Coronary artery (tissue), 2 donors: ENCODE measurements around the gene YLPM1.

Source experiments
- DNase-seq: peaks from one replicate; pipeline ENCODE4 v3.0.0-alpha.2; 2017; ENCODE audit warnings: low spot score
- H3K27ac ChIP-seq, 2 donors: fragments of 200-600 bp; sonication (generic); one replicate each; pipeline ENCODE4 v1.5.1; 2016 to 2019
- H3K4me3 ChIP-seq: fragments of 200-600 bp; sonication (generic); 2 replicates; pipeline ENCODE4 v1.5.1; 2016; ENCODE audit warnings: mild to moderate bottlenecking, moderate library complexity
- CTCF ChIP-seq: fragments of 200-600 bp; sonication (generic); IDR thresholded peaks from one replicate; pipeline ENCODE4 v1.5.1; 2019; ENCODE audit warnings: antibody characterized with exemption

The YLPM1 gene

DNA sequence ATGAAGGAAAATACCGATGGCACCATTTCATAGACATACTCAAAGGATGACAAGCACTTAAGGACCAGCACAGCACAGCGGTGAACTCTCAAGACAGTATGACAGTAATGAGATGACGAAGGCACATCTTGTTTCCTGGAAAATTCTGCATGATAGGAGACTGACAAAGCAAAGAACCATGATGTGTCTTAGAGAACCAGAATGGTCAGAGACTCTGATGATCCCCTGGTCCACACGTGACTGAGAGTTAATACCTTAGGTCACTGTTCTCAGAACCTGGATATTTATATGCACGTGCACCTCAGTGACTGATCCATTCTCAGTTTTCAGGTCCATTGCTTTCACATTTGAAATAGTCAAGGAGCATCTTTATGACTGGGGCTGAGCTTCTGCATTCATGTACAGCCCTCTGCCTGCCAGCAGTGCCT is 77.5 kb downstream of the YLPM1 start:
- Histone ChIP-seq H3K27ac (no peak overlapping the region), H3K4me3 (no peak overlapping the region)
- DNase-seq = no peak
- no peak for TF ChIP-seq CTCF

- no peak overlapping the region for H3K27ac ChIP-seq
Observed at GRCh38 chr14:74841230-74842207, 78.4 kb downstream of the YLPM1 start.

GRCh38 chr14:74843653-74844052 is 80.5 kb downstream of the YLPM1 start:
- no peak for TF ChIP-seq CTCF
- Histone ChIP-seq H3K4me3 (no peak overlapping the region), H3K27ac (no peak overlapping the region)
- no peak for DNase-seq

More at GRCh38 chr14:74841230-74842207, 78.4 kb downstream of the YLPM1 start:
- TF ChIP-seq CTCF = no peak
- no peak overlapping the region for H3K4me3 ChIP-seq
- no peak for DNase-seq

DNA sequence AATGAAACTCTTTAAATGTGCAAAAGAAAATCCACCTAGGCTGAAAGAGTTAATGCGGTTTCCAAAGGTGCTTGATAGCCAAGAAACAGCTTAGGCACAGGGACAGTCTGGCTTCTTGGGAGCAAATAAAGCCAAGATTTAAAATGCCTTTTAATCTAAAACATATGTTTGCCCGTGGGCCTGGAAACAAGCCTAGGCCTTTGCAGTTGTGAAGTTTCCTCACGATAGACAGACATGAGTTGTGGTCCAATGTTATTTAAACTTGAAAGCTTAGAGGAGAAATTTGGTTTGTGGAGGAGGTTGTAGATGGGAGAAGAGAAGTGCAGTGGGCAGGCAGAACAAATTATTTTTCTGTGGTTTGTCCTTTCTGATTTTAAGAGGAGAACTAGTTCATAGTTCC is 83.1 kb downstream of the YLPM1 start:
- no peak for DNase-seq
- Histone ChIP-seq H3K27ac (no peak overlapping the region), H3K4me3 (no peak overlapping the region)
- TF ChIP-seq CTCF = no peak

DNA sequence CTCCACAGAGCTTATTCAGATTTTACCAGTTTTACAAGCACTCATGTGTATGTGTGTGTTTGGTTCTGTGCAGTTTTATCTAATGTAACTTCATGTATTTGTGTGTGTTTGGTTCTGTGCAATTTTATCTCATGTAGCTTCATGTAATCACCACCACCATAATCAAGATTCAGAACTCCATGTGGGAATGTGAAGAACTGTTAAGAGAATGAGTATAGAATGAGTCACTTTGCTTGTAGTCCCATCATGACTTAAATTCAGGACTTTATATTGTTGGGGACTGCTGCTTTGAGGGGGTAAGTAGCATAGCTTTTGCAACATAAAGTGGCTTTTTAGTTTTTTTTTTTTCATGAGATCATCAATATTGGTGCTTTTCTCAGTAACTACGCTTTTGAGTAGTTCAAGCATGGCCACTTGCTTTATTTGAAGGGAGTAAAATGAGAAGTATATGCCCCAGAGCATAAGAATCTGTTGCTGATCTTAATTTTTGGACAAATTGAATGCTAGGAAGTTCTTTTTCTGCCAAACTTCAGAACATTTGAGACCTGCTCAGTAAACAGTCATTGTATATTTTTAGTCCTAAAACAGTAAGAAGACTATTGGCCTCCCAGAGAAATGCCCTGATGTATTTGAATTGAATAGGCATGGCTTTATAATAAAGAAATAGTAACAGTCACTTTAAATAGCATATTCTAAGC is 84.0 kb downstream of the YLPM1 start:
- no peak overlapping the region for H3K4me3 ChIP-seq
- DNase-seq = no peak
- no peak overlapping the region for H3K27ac ChIP-seq
- no peak for TF ChIP-seq CTCF

DNA sequence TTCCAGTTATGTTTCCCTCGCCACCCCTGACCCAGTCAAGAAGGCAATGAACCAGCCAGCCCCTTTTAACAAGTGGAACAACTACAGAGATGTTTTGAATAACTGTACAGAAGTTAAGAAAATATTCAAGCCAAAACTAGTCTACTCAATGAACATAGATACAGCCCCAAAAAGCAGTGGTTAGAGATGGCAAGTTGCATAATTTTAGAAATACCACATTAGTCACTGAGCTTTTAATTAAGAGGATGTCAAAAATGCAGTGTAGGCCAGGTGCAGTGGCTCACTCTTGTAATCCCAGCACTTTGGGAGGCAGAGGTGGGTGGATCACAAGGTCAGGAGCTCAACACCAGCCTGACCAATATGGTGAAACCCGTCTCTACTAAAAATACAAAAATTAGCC is 85.7 kb downstream of the YLPM1 start:
- Histone ChIP-seq H3K27ac (no peak overlapping the region), H3K4me3 (no peak overlapping the region)
- DNase-seq = no peak
- no peak for TF ChIP-seq CTCF
